Measurements from ENCODE around the gene AHNAK.
A peak's percentile ranks its signal among the peaks of the same experiment; 100 is the strongest.

Gene AHNAK

DNA sequence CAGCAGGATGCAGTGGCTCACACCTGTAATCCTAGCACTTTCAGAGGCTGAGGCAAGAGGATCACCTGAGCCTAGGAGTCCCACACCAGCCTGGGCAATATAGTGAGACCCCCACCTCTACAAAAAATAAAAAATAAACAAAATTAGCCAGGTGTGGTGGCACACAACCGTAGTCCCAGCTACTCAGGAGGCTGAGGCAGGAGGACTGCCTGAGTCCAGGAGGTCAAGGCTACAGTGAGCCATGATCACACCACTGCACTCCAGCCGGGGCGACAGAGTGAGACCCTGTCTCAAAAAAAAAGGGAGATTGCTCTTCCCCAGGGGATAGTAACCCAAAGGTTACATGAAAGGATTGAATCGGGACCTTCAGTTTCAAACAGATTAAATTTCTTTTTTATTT, 54.0 kb downstream of the AHNAK start:
- DNase-seq: no peak

DNA sequence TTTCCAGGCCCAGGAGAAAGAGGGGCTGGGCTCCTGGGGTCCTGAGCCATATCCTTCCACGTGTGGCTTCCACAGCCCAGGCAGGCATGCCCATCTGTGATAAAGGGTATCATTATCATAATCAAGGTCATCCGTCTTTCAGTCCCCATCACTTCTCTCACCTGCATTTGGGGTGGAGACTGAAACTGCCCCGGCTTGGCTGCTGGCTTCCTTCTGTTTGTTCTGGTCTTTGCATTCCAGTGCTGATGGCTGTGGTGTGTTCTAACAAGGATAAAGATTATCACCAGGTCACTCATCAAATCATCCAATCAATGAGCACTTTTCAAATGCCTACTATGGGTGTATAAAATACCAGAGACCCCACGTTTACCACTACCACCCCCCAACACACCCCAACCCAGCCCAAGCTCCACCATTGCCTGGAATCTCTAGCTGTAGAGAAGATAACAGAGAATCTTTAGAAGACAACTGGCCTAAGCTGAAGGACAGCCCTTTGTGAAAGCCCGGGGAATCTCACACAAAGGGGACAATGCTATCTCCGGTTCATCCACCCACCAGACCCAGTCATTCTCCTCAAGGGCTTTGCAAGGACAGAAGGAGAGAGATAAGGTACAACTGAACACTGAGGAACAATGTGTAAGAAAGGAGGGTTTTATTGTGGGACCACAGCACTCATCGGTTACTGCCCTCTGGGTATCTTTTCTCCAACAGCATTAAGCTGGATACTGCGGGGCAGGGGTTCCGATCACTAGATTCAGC, 54.9 kb downstream of the AHNAK start:
- no peak for DNase-seq

DNA sequence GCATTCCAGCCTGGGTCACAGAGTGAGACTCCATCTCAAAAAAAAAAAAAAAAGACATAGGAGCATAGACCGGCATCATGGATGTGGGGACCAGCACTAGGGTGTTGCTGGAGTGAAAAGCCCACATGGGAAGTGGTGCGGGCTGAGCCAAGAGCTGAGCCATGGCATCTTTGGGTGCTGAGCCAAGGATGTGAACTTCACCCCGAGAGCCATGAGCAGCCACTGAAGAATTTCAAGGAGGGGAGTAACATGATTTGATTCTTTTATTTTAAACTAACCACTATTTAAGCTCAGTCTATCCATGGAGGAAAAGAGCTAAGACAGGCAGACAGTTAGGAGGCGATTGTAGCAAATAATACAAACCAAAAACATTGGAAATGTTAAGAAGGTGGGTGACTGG, 57.4 kb downstream of the AHNAK start:
- no peak for DNase-seq

DNA sequence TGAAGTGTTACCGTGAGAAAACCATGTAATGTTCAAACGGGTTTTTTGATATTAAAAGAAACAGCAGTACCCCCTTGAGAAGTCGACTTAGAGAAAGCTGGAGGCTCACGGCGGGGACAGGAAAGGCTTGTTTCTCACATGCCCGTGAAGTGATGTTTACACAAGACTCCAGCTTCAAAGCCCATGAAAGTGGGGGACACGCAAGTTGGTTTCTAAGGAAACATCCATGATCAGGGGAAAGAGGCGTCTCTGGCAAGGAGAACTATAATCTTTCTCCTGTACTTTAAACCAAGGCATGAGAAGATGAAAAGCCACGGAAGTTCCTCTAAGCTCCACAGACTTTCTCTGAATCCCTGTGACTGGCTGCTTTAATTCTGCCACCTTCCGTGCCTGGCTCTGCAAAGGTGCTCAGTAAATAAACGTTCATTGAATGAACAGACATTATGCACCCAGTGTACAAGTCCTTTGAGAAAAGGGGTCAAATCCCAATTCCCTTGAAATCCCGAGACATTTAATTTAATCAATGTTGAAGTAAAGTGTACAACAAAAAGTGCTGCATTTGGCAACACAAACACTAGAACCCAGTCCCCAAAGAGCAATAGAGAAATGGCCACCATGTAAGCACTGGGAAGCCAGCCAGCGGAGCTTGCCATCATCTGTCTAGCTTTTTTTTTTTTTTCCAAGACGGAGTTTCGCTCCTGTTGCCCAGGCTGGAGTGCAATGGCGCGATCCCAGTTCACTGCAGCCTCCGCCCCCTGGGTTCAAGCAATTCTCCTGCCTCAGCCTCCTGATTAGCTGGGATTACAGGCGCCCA, 58.7 kb downstream of the AHNAK start:
- DNase-seq: peak; percentile 79

DNA sequence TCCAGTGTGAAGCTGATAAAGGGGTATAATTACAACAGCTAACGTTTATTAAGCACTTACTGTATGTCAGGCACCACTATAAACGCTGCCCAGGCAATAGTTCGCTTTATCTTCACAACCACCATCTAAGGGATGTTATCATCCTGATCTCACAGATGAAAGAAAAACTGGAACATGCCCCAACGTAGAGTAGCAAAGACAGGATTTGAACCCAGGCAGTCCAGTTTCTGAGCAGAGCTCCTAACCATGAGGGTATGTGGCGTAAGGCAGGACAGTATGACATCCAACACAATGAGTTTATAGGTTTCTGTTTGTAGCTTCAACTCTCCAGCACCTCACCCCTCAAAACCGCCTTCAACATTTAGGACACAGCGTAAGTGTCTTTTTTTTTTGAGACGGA, 59.5 kb downstream of the AHNAK start:
- DNase-seq: no peak

DNA sequence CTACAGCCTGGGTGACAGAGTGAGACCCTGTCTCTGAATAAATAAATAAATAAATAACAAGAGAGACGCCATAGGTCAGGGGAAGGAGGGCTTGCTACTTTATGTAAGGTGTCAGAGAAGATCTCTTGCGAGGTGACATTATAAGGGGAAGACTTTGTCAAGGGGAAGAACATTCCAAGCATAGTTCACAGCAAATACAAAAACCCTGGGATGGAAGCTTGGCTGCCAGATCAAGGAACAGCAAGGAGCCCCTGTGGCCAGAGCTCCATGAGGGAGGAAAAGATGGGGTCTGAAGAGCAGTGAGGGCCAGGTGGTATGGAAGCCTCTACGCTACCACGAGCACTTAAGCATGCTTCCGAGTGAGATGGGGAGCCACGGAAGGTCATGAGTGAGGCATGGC, 62.3 kb downstream of the AHNAK start:
- DNase-seq: no peak

DNA sequence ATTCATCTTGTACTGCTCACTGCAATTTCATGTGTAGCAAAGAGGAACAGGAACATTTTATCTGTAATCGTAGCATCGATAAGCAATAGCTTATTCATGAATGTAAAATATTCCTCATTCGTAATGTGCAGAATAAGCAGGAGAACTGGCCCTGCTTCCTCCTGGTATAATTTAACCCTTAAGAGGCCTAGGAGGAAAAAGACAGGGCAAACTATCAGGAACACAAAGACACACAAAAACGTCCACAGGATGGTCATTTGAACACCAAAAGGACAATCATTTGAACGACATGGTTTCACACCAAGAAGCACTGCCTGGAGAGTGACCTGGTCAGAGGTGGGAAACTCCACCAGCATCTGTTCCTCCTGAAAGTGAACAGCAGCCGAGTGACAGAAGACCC, 63.9 kb downstream of the AHNAK start:
- no peak for DNase-seq

DNA sequence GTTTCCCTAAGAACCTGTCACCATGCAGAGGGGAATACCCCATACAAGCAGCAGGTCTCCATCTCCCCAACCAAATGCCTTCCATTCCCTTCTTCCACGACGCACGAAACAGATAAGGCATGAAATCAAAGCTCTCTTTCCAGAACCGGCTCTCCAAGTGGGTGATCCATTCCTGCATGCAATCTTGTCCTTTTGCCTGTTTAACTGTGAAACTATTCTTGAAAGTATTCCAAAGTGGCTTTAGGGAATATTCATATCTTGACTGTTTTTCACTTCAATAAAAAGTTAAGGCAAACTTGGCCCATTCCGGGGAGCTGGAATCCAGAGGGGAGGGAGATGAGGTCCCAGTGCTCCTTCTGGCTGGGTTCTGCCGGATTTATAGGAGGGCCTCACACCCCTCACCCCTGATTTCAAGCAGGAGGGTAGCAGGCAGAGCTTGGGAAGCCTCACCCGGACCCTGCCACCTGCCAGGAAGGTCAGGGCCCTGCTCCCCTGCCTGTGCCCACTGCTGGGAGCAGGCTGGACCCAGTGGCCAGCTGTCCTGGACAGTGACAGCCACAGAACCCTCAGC, 66.9 kb downstream of the AHNAK start:
- no peak for DNase-seq

DNA sequence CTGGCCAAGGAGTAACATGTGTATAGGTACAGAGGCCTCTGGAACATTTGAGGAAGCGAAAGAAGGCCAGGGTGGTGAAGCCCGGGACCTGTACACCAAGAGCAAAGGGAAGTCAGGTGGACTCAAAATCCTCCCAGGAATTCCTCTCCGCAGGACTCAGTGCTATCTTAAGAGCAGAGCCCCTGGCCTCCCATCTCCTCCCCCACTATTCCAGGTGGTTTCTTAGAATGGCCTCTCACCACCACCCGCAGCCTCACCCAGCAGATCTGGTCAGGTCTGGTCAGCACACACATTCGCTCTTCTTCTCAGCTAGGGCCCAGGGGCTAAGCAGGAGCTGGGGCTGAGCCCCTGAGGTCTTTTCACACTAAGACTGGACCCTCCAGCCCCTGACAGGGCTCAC, 68.7 kb downstream of the AHNAK start:
- DNase-seq: no peak

DNA sequence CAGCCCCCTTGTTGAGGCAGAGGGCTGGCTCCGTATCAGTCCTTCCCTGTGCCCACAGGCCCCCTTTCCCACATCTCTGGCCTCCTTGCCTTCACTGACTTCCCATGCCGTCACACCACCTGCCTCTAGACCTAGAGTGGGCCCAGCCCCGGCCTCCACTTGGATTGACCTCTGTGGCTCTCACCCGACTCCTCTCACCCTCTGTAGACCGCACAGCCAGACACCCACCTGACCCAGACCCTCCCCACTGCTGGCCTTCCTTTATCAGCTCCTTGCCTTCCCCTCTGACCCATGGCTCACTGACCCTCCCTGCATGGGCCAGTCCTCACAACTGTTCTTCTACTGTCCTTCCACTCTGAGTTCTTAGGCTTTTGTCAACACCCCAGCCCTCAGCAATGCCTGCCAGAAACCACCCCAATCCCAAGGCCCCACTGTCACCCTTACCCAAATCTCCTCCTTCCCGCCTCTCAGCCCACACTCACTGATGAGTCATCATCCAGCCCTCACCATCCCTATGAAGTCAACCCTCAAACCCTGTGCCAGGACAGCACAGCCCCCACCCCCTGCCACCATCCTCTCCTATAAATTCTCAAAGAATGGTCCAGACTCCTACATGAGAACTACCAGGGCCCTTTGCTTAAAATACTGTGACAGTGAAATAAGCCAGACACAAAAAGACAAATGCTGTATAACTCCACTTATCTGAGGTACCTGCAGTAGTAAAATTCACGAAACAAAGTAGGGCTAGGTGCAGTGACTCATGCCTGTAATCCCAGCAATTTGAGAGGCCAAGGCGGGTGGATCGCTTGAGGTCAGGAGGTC, 74.3 kb downstream of the AHNAK start:
- no peak for DNase-seq

DNA sequence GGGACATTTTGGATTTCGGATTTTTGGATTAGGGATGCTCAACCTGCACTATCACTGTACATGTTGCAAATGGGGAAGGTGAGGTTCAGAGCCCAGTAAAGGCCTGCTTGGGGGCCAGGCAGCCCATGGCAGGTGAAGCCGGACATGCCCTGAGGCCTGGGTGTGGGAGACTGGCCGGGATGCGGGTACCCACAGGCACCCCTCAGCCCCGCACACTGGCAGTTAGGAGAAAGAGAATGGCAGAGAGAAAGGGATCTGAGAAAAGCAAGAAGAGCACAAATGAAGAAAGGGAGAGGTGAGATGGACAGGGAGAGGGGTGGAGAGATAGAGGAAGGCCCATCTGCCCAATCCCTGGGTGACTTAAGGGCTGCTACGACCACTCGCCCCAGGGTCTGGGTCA, 75.0 kb downstream of the AHNAK start:
- DNase-seq: no peak

DNA sequence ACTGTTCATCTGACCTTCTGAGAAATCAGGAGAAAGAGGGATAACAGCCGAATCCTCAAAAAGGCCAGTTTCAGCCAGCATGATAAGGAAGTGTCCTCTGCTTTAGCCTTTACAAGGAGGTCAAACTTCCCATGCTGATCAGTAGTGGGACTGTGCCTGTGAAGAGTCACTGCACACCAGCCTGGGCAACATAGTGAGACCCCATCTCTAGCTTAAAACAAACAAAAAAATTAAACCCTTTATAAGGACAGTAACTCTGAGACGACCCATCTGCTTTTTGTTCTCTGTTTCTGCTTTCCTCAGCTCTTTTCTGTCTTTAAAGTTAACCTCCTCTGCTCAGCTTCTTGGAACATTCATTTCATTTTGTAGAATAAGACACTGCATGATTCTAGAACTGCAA, 78.0 kb downstream of the AHNAK start:
- no peak for DNase-seq

DNA sequence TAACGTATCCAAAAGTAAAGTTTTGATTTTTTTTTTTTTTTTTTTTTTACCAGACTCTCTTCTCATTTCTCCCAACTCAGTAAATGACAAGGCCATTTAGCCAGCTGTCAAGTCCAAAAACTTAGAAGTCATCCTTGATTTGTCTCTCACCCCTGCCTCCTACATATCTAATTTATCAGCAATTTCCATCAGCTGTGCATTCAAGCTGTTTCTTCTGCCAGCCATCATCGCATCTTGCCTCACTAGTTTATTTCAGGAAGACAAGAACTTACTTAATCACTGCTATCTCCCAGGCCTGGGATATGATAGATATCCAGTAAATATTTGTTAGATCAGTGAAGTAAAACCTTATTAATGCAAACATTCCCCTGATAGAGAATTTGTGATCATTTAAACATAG, 80.2 kb downstream of the AHNAK start:
- no peak for DNase-seq

DNA sequence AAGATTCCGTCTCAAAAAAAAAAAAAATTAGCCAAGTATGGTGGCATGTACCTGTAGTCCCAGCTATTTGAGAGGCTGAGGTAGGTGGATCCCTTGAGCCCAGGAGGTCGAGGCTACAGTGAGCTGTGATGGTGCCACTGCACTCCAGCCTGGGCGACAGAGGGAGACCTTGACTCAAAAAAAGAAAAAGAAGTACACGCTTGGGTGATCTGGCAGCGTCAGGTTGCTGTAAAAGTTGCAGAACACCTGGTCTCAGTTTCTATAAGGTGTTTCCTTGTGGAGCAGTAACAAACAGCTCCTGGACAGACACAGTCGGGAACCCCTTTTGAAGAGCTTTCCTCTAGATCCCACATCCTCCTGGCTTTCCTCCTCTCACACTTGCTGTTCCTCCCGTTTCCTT, 82.0 kb downstream of the AHNAK start:
- DNase-seq: no peak

DNA sequence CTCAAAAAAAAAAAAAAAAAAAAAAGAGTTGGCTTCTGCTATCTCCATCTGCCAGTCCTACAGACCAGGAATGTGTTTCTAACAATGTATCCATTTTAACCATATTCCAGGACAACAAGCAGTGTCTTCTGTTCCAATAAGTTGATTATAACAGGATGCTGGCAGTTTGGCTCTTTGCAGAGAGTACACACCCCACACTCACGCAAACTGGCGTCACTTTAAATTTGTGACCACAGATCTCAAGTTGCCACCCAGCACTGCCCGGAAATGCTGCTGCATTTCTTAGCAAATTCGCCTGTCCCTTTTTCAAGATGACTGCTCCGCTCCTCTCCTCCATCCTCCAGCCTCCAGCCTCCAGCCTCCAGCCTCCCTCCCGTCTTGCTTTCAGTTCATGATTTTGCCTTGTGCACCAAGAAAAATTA, 83.5 kb downstream of the AHNAK start:
- no peak for DNase-seq

DNA sequence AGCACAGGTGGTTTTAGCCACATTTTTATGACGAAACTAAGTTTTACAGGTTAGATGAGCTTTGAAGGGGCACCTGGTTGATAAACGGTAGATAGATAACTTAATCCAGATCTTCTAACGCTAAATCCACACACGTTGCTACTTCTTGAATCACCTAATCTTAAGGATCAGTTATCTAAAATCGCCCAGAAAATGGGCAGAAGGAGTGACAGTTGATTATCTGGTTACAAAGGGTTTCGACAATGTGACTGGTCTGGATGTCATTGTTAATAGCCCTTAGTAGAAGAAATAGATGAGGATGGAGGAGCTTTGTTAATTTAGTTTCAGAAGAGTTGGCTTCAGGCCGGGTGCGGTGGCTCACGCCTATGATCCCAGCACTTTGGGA, 84.1 kb downstream of the AHNAK start:
- no peak for DNase-seq

DNA sequence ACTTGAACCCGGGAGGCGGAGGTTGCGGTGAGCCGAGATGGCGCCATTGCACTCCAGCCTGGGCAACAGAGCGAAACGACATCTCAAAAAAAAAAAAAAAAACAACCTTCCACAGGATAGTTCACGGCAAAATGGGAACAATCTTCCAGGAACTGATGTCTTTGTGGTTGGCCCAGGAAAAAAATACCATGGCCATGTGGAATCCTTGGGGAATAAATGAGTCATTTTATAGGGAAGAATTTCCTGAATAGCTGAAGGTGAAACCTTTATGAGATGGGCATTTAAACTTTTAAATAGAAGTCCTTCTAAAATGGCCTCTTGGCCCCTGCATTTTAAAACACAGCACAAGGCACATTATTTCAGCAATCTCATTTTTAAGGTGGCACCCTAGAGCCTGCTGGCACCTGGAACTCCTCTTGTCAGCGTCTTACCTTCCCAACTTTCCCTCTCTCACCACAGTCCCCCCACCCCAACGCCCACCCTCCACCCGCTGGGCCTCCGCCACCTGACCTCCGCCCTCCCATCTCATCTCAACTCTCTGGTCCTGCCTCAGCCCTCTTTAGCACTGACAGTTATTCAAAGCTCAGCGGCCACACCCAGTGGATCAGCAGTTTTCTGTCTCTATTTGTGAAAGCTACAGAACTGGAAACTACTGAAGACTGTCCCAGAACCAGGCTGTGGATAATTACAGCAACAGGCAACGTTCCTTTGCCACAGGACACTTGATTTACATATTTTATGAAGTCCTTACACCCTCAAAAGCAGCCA, 84.7 kb downstream of the AHNAK start:
- no peak for DNase-seq

DNA sequence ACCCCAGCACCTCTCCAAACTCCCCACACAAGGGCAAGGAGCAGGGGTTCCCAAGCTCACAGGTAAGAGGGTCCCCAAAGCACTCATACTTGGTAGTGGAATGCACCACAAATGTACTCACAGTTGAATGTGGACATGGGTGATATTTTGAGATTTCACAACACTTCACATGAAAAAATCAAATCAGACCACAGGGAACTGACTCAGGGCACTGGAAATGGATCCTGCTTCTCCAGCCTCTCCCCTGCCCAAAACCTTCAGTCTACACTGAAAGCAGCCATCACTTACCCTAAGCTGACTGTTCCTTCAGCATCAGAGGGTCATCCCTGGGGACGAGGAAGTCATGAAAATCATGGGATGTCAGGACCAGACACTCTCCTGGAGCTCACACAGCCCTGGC, 87.5 kb downstream of the AHNAK start:
- no peak for DNase-seq

DNA sequence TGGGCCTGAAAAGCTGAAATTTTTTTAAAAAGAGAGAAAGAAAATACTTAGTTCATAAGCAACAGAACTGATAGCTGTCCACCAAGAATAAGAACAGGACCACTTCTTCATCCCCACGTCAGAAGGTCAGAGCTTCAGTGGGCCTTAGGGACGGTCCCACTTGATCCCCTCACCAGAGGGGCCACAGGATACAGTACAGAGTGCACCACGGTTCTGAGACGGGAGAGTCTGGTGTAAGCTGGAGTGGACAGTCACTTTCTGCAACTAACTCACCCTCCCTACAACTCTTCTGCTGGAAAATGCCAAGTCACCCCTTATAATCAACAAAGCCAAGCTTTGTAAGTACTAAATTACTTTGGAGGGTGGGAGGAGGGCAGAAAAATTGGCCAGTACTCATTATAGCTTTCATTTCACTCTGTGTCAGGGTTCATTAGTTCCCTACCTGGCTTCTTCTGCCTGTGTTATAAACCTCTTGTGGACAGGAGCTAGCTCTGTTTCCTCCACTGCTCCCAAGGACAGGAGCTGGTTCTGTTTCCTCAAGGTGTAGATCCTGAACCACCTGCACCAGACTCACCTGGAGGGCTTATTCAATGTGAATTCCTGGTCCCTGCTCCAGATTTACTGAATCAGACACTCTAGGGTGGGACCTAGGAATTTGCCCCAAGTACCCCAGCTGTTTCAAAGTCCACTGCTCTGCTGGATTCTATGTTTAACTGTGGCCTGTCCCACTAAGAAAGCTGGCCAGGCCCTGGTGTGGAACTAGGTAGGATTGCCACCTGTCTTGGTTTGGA, 88.2 kb downstream of the AHNAK start:
- no peak for DNase-seq

DNA sequence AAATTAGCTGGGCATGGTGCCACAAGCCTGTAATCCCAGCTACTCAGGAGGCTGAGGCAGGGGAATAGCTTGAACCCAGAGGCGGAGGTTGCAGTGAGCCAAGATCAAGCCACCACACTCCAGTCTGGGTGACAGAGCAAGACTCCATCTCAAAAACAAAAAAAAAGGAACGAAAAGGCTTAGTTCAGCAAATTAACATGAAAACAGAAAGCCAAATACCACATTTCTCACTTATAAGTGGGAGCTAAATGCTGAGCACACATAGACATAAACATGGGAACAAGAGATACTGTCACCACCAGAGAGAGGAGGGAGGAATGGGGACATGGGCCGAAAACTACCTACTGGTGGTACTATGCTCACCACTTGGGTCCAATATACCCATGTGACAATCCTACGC, 89.1 kb downstream of the AHNAK start:
- no peak for DNase-seq

DNA sequence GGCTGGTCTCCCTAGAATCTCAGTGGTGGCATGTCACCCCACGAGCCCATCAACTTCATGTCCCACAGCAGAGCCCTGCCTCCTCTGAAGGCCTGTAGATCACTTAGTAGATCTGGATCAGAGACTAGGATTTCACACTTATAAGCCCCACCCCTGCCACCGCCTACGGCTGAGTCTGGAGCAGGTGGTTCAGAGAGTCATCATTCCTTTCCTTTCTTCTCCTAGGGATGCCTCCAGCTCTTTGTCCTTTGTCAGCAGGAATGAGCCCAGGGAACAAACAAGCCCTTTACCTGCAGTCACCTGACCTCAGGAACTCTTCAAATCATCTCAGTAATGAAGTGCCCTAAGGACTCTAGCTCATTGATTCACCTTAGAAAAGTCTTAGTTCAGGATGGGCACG, 90.0 kb downstream of the AHNAK start:
- peak; percentile 69 for DNase-seq

Measured in DMS53 (cell line).